GM21717 (cell line): ENCODE results near the gene MSTN.
"Not testable (repeated sequence)": the region's sequence is repeated elsewhere in the genome, so short reads cannot be mapped to it uniquely, and the experiment has no call there.

Experiments
- ATAC-seq: cut with Tn5 transposase; IDR thresholded peaks from one replicate; pipeline ENCODE4 v1.9.1; 2021; ENCODE audit warnings: mild to moderate bottlenecking, moderate library complexity; ENCODE audit not compliant: unreplicated experiment

MSTN gene

DNA sequence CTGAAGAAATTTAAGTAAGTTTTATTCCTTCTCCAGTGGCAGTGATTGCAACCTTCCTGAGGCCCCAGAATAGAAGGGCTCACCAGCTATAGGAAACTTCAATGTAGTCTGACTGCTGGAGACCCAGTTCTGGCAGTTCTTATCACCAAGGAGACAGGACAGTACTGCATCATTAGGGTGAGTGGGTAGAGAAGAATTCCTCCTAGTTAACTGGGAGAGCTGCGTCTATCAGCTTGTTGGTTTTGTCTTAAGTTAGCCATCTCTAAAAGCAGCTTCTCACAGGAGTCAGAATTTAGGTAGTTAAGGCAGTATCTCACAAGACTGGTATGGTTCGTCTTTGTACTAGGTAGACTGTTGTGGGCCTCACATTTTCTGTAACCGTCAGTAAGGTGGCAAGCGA is 3.3 kb upstream of the MSTN start:
- ATAC-seq = no peak

DNA sequence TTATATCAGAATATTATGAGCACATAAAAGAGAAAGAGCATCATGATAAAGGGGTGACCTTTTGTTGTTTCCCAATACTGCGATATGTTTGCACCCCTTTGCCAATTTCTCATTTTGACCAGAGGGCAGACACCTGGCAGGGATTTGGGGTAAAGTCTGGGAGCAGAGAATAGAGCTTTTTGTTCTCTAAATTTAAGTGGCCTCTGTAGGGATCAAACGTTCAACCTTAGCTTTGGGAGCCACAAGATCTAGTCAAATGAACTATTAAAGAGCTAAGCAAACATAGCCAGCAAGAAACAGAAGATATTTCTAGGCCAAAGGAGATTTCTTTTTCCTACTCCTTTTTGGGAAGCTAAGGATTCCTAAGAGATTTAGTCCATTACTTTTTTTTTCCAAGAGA is 1.1 kb upstream of the MSTN start:
- ATAC-seq = no peak

DNA sequence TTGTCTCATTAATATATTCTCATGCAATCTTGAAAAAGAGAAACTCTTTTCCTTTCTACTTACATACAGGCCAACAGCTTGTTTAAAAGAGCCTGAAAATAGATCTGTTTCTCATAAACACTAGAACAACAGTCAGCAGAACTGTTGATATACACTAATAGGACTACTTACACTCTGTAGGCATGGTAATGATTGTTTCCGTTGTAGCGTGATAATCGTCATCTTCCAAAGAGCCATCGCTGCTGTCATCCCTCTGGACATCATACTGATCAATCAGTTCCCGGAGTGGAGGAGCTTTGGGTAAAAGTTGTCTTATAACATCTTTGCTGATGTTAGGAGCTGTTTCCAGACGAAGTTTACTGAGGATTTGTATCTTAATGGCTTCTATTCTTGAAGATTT is 476 bp downstream of the MSTN start:
- ATAC-seq = no peak

DNA sequence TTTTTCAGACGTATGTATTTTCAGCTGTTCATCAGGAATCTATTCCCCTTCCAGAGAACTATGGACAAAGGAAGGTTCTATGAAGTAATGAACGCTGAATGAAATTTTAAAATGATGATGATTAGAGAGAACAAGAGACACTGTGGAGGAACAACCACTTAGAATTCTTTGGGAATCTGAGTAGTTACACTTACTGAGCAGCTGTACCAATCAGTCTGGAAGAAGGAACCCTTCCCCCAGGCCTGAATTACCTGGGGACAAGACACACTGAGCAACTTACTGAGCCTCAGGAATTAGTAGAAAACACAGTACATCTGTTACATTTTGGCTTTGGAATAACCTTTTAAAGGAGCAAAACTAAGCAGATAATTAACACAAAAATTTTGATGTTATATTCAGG is 1.9 kb downstream of the MSTN start:
- no peak for ATAC-seq

DNA sequence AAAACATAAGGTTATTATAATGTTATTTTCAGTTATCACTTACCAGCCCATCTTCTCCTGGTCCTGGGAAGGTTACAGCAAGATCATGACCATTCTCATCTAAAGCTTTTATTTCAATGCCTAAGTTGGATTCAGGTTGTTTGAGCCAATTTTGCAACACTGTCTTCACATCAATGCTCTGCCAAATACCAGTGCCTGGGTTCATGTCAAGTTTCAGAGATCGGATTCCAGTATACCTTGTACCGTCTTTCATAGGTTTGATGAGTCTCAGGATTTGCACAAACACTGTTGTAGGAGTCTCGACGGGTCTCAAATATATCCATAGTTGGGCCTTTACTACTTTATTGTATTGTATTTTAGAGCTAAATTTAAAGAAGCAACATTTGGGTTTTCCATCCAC is 2.5 kb downstream of the MSTN start:
- ATAC-seq = no peak

DNA sequence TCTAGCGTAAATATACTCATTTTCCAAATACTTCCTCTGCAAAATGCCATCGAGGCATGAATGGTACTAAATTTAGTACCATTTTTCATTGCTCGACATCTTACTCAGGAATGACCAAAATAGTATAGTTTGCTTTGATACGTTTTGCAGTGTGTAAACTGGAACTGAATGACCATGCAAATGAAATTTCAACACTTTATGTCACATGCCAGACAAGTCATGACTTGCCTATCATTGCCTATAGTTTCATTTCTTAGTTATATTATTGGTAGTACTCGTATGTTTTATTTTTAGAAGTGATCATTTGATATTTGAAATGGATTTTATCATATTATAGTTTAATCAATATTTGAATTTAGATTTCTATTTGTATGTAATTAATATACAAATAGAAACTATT is 9.1 kb downstream of the MSTN start:
- no peak for ATAC-seq

DNA sequence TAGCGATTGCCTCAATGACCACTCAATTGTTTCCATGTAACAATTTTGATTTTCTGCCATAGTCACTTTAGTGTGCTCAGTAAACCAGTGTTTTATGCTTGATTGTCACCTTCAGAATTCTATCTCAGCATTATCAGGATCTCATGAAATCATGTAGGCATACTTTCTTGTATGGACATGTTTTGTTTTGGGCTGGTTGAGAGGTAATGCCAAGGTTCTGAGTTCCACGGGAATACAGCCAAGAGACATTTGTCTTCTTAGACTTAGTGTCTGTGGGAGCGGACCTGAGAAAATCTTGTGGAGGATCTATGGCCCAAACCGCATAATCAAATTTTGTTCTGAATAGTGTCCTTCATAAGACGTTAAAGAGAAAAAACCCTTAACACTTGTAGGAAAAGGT is 10.2 kb downstream of the MSTN start:
- ATAC-seq = no peak

DNA sequence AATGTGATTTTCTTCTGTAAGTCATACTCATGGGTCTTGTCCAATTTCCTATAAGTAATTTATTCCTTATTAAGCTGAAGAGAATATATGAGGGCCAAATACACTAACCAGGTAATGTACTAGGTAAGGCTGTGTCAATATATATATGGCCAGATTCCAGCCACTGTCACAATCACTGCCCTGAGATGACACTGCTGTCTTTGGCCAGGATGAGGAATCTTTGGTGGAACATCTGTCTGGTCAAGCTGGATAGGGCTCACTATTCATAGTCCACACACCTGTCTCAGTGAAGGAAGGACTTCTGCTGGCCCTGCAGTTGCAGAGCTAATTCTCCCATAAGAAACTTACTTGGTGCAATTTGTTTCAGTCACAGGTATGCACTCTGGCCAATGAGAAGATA is 11.3 kb downstream of the MSTN start:
- ATAC-seq = no peak

DNA sequence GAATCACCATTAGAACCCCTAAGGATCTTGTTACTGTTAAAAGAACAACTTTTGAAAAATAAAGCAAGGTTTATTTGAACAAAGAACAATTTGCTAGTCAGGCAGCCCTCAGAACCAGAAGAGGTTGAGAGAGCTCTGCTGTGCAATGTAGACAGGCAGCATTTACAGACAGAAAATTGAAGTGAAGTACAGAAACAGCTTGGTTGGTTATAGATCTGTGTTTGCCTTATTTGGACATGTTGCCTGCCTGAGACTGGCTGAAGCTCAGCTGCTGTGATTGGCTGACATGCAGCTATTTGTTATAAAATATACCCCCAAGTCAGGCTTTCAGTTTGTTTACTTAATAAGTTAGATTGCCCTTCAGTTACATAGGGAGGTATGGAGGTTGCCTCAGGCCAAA is 12.5 kb downstream of the MSTN start:
- no peak for ATAC-seq

DNA sequence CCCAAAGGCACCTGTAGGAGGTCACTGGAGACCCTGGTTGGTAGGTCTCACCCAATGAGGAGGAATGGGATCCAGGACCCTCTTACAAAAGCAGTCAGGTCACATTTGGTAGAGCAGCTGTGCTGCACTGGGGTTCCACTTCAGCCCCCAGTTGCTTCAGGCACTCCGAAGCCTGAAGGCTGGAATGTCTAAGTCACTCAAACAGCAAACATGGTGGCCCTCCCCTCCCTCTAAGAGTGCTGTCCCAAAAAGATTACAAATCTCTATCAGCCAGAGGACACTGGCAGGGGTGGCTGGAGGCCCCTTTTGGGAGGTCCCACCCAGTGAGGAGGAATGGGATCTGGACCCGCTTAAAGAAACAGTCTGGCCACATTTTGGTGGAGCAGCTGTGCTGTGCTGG is 17.7 kb downstream of the MSTN start:
- ATAC-seq = no peak

DNA sequence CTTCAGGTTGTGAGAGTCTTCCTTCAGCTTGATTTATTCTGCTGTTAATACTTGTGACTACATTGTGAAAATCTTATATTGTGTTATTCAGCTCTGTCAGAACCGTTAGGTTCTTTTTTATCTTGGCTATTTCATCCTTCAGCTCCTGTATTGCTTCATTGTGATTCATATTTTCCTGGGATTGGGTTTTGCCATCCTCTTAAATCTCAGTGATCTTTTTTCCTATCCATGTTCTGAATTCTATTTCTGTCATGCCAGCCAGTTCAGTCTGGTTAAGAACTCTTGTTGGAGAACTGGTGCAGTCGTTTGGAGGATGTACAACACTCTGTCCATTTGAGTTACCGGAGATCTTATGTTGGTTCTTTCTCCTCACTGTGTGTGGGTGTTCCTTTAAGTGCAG is 19.1 kb downstream of the MSTN start:
- ATAC-seq = no peak

DNA sequence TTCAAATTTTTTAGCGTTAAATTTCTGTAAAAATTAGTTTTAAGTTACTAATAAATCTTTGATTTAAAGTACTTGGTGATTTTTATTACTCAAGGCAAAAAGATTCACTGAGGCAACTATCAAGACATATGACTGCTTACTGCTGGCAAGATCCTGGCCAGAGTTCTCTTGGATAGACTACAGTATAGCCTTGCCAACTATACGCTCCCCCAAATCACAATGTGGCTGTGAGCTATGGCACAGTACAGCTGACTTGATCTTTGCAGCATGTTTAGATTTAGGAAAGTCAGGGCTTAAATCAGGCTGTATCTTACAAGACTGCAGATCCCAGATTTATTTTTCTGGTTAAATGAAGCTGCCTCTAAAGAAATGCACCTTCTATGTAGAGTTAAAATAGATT is 26.5 kb downstream of the MSTN start:
- no peak for ATAC-seq

DNA sequence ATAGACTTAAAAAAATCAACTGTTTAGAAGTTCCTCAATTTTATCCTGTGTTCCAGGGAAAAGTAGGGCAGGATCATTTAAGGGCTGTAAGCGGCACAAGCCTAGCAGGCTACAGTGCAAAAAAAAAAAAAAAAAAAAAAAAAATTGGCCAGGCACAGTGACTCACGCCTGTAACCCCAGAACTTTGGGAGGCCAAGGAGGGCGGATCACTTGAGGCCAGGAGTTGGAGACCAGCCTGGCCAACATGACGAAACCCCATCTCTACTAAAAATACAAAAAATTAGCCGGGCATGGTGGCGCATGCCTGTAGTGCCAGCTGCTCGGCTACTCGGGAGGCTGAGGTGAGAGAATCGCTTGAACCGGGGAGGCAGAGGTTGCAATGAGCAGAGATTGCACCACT is 28.1 kb downstream of the MSTN start:
- ATAC-seq = not testable (repeated sequence)

DNA sequence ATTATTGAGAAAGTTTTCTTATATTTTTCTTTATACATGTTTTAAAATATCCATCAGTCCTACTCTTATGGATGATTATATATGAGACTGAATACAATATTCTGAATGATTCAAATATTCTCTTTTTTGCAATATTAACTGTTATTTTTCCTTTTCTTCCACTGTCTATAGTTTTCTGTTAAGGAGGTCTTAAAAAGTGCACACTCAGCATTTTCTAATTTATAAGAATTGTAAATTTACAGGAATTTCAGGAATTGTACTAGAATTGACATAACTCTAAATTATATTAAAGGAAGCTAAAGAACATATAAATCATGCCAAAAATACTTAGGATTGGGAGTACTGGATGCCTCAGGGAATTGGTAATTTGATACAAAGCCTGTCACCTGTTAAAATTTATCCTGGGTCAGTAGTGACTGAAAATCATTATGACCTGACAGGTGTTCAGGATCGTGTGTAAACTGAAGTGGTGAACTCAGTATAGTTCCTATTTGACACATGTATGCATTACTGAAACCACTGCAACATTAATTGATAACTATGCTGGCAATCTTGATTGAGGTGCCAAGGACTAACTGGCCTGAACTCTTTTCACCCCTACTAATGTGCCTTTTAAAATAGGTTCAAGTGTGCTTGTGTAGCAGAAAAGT is 30.4 kb downstream of the MSTN start:
- ATAC-seq = no peak

DNA sequence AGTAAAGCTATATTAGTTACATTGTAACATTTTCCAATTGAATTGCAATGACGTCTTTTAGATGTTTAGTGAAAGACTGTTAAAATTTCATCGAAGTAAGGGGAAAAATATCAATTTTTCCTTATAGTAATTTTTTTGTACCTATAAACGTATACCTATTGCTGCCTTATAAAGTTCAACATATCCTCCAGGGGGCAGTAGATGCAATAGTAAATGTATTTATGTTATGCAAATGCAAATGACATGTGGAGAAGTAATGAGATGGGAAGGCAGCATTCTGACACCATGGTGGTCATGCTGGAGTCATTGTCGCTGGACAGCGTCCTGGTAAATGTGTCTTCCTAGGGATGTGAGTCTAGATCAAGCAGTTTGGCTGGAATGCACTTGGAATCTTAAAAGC is 38.7 kb downstream of the MSTN start:
- ATAC-seq = no peak

DNA sequence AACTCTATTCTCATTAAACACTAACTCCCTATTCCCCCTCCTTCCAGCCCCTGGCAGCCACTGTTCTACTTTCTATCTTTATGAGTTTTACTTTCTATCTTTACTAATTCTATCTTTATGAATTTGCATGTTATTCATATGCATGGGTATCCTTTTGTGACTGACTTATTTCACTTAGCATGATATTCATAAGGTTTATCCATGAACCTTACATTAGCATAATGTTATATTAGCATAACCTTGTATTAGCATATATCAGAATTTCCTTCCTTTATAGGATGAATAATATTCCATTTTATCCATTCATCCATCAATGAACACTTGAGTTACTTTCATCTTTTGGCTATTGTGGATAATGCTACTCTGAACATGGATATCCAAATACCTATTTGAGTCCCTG is 41.8 kb downstream of the MSTN start:
- ATAC-seq = no peak

DNA sequence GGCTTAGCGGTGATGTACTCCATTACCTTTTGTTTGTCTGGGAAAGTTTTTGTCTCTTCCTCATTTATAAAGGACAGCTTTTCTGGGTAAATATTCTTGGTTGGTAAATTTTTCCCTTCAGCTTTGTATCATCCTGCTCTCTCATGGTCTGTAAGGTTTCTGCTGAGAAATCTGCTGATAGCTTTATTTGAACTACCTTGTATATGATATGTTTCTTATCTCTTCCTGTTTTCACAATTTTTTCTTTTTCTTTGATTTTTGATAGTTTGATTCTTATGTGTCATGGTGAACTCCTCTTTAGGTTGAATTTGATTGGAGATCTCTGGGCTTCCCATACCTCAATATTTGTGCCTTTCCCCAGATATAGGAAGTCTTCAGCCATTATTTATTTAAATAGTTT is 44.7 kb downstream of the MSTN start:
- no peak for ATAC-seq

DNA sequence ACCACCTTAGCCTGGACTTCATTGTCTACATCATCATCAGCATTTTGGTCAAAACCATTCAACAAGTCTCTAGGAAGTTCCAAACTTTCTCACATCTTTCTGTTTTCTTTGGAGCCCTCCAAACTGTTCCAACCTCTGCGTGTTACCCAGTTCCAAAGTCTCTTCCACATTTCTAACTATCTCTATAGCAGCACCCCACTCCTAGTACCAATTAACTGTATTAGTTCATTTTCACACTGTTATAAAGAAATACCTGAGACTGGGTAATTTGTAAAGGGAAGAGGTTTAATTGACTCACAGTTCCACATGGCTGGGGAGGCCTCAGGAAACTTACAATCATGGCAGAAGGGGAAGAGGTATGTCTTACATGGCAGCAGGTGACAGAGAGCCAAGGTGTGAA is 46.6 kb downstream of the MSTN start:
- not testable (repeated sequence) for ATAC-seq
